Measurements from ENCODE around the gene NADSYN1.

The NADSYN1 gene

DNA sequence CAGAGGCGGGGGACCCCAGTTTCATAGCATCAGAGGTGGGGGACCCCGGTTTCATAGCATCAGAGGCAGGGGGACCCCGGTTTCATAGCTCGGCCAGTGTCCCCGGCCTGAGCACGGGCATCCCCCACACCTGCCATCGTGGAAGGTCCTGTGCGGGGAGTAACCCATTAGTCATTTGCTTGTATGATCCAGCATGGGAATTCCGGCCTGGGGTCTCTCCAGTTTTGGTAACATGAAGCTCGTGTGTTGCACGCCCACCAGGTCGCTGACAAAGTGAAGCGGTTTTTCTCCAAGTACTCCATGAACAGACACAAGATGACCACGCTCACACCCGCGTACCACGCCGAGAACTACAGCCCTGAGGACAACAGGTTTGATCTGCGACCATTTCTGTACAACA lies 45.1 kb downstream of the NADSYN1 start:
- H3K27me3 ChIP-seq: no peaks in the 10 kb centered on the region
- H3K4me1 ChIP-seq (ENCODE audit: control insufficient read depth in 1 of 2, insufficient read depth in 1 of 2, low read depth in 1 of 2, low read length in 1 of 2): no peaks in the 10 kb centered on the region
- TF ChIP-seq, protein P1, sequence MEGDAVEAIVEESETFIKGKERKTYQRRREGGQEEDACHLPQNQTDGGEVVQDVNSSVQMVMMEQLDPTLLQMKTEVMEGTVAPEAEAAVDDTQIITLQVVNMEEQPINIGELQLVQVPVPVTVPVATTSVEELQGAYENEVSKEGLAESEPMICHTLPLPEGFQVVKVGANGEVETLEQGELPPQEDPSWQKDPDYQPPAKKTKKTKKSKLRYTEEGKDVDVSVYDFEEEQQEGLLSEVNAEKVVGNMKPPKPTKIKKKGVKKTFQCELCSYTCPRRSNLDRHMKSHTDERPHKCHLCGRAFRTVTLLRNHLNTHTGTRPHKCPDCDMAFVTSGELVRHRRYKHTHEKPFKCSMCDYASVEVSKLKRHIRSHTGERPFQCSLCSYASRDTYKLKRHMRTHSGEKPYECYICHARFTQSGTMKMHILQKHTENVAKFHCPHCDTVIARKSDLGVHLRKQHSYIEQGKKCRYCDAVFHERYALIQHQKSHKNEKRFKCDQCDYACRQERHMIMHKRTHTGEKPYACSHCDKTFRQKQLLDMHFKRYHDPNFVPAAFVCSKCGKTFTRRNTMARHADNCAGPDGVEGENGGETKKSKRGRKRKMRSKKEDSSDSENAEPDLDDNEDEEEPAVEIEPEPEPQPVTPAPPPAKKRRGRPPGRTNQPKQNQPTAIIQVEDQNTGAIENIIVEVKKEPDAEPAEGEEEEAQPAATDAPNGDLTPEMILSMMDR (IDR thresholded peaks at IDR 0.05): no peak
- no peak overlapping the region for H3K27ac ChIP-seq
- no peaks in the 10 kb centered on the region for H3K9me3 ChIP-seq
- H3K4me3 ChIP-seq (ENCODE audit: low read depth in 1 of 2, low read length in 1 of 2): no peak overlapping the region
- peaks cover 100% of the 10 kb centered on the region for H3K36me3 ChIP-seq

DNA sequence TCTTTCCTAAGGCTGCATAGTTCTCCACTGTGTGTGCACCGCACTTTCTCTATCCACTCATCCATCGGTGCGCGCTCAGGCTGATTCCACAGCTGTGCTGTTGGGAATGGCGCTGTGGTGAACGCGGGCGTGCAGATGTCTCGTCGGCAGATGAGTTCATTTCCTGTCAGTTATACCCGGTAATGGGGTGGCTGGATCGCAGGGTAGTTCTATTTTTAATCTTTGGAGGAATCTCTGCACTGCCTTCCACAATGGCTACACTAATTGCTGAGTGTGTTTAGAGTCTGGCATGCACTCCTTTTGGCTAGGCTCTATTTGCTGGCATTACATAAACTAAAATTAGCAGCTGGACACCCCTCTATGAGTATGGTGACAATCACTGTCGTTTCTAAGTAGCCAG lies 46.1 kb downstream of the NADSYN1 start:
- H3K27me3 ChIP-seq: no peaks in the 10 kb centered on the region
- H3K4me3 ChIP-seq (ENCODE audit: low read depth in 1 of 2, low read length in 1 of 2): no peak overlapping the region
- H3K9me3 ChIP-seq: no peaks in the 10 kb centered on the region
- H3K4me1 ChIP-seq (ENCODE audit: control insufficient read depth in 1 of 2, insufficient read depth in 1 of 2, low read depth in 1 of 2, low read length in 1 of 2): no peaks in the 10 kb centered on the region
- H3K27ac ChIP-seq: no peak overlapping the region
- TF ChIP-seq, protein P1 (IDR thresholded peaks at IDR 0.05): no peak
- H3K36me3 ChIP-seq: peaks cover 100% of the 10 kb centered on the region

DNA sequence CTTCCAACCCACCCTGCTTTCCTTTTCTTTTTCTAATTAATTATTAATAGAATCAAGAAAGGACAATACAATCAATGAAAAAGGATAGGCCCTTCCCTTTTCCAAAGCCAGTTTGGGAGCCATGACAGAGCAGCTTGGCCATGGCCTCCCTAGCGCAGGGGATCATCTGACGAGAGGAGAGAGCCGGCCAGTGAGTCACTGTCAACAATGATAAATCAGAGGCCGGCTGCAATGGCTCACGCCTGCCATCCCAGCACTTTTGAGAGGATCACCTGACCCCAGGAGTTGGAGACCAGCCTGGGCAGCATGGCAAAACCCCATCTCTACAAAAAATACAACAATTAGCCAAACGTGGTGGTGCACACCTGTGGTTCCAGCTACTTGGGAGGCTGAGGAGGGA lies 46.5 kb downstream of the NADSYN1 start:
- Histone ChIP-seq H3K4me1 (ENCODE audit: control insufficient read depth in 1 of 2, insufficient read depth in 1 of 2, low read depth in 1 of 2, low read length in 1 of 2) (no peaks in the 10 kb centered on the region), H3K27ac (no peak overlapping the region), H3K27me3 (no peaks in the 10 kb centered on the region), H3K36me3 (peaks cover 100% of the 10 kb centered on the region), H3K9me3 (no peaks in the 10 kb centered on the region), H3K4me3 (ENCODE audit: low read depth in 1 of 2, low read length in 1 of 2) (no peak overlapping the region)
- TF ChIP-seq, protein P1 (IDR thresholded peaks at IDR 0.05): no peak

DNA sequence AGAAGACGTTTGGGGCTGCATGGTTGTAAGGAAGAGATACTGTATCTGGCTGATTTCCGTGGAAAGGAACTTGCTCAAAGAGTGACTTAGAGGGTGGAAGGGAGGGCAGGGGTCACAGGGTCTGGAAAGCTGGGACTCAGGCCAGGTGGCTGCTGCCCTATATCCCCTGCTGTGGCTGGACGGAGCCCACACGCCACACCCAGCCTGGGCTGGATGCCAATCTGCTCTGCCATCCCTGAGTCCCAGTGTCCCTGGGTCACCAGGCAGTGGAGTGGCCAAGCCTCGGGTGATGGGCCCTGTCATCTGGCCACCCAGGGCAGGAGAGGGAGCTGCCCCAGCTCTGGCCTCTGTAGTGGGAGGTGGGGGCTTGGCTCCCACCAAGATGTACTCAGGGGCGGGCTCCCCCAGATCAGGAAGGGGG lies 47.6 kb downstream of the NADSYN1 start:
- H3K4me3 ChIP-seq (ENCODE audit: low read depth in 1 of 2, low read length in 1 of 2): no peak overlapping the region
- no peaks in the 10 kb centered on the region for H3K9me3 ChIP-seq
- H3K4me1 ChIP-seq (ENCODE audit: control insufficient read depth in 1 of 2, insufficient read depth in 1 of 2, low read depth in 1 of 2, low read length in 1 of 2): no peaks in the 10 kb centered on the region
- no peak overlapping the region for H3K27ac ChIP-seq
- no peaks in the 10 kb centered on the region for H3K27me3 ChIP-seq
- TF ChIP-seq, protein P1 (IDR thresholded peaks at IDR 0.05): no peak
- peaks cover 100% of the 10 kb centered on the region for H3K36me3 ChIP-seq

DNA sequence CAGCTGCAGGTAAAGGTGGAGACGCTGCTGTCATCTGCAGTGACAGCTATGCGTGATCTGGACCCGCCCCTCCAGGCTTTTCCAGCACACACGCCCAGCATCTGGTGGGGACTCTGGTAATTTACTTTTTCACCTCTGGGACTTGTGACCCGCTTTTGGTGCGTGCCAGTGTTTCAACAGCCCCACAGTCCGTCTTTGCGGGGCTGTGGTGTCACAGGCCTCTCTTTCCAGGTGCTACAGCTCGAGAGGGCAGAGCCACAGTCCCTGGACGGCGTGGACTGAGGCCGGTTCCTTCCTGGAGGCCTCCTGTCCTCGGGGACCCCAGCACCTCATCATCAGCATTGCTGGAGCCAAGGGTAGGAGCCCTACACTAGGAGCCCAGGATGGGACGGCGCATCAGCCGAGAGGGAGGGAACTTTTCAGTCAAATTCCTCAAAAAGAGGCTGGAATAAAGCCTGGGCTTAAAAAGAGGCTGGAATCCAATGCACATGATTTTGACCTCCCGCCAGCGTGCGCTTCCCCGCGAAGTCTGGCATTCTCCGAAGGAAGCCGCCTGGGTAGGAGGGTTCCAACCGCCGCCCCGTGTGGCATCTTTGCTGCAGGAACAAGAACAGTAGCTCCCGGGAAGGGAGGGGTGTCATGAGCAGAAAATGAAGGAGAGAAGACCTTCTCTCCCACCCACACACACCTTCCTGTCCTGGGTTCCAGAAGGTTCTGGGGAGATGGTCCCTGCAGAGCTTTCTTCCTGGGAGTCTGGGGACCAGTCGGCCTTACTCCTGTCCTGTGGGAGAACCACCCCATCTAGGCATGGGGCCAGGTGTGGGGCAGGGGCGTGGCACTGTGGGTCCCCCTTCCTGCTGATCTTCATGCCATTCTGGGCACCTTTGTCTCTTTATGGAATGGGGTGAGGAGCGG lies 48.3 kb downstream of the NADSYN1 start:
- Histone ChIP-seq H3K4me1 (ENCODE audit: control insufficient read depth in 1 of 2, insufficient read depth in 1 of 2, low read depth in 1 of 2, low read length in 1 of 2) (no peaks in the 10 kb centered on the region), H3K27me3 (no peaks in the 10 kb centered on the region), H3K27ac (no peak overlapping the region), H3K9me3 (no peaks in the 10 kb centered on the region), H3K4me3 (ENCODE audit: low read depth in 1 of 2, low read length in 1 of 2) (no peak overlapping the region), H3K36me3 (peaks cover 100% of the 10 kb centered on the region)
- TF ChIP-seq, protein P1 (IDR thresholded peaks at IDR 0.05): no peak
